HEK293 (cell line): ENCODE measurements around the gene GSAP.

Source experiments
- ZBTB21 ChIP-seq: fragments of 450-650 bp; formaldehyde crosslinking; IDR thresholded peaks from 2 replicates; pipeline ENCODE4 v1.5.1; 2017; ENCODE audit warnings: missing biosample characterization, missing genetic modification characterization
- TF ChIP-seq, protein P1 (sequence below): fragments of 450-650 bp; formaldehyde crosslinking; IDR thresholded peaks from 2 replicates; pipeline ENCODE4 v1.5.1; 2016; ENCODE audit warnings: missing biosample characterization, missing genetic modification characterization

DNA sequence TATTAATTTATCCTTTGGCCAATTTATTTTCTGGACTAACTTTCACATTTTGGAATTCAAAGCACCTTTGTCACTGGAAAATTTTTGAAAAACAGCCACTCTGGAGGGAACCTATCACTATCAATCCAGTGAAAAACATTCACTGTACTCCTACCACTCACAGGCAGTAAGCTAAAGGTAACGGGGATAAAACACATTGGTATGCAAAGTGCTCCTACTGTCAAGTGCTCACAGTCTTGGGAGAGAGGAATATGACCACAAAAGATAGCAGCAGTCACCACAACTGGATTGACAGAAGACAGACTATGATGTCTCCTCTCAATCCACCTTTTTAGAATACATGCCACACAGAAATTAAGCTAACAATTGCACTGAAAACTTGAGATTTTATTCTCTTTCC is 13.3 kb downstream of the GSAP start:
- TF ChIP-seq, protein P1, sequence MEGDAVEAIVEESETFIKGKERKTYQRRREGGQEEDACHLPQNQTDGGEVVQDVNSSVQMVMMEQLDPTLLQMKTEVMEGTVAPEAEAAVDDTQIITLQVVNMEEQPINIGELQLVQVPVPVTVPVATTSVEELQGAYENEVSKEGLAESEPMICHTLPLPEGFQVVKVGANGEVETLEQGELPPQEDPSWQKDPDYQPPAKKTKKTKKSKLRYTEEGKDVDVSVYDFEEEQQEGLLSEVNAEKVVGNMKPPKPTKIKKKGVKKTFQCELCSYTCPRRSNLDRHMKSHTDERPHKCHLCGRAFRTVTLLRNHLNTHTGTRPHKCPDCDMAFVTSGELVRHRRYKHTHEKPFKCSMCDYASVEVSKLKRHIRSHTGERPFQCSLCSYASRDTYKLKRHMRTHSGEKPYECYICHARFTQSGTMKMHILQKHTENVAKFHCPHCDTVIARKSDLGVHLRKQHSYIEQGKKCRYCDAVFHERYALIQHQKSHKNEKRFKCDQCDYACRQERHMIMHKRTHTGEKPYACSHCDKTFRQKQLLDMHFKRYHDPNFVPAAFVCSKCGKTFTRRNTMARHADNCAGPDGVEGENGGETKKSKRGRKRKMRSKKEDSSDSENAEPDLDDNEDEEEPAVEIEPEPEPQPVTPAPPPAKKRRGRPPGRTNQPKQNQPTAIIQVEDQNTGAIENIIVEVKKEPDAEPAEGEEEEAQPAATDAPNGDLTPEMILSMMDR (tag by site-specific recombination) = no peak
- TF ChIP-seq ZBTB21 (tag by site-specific recombination) = no peak
